HG03060 (cell line): ENCODE measurements around the gene ITIH3.
"Not testable (repeated sequence)": the region's sequence is repeated elsewhere in the genome, so short reads cannot be mapped to it uniquely, and the experiment has no call there.

Experiments used
- ATAC-seq: cut with Tn5 transposase; IDR thresholded peaks from one replicate; pipeline ENCODE4 v1.9.1; 2021; ENCODE audit warnings: low read depth, moderate number of reproducible peaks; ENCODE audit not compliant: unreplicated experiment

ITIH3 gene

GRCh38 chr3:52794612-52795099 lies at the start of gene ITIH3:
Gene ITIH3, plus strand, starts transcription at chr3:52794796. Its CDS starts 8 bp downstream, at chr3:52794804.
- no peak for ATAC-seq

GRCh38 chr3:52752045-52752660 lies 42.4 kb upstream of the ITIH3 start:
- no peak for ATAC-seq

- no peak for ATAC-seq
Observed at GRCh38 chr3:52754373-52754772, 40.2 kb upstream of the ITIH3 start.

- no peak for ATAC-seq
Observed at GRCh38 chr3:52756141-52756540, 38.5 kb upstream of the ITIH3 start.

- ATAC-seq: no peak
Observed at GRCh38 chr3:52763466-52763865, 31.1 kb upstream of the ITIH3 start.

- ATAC-seq: no peak
Observed at GRCh38 chr3:52769786-52770455, 24.7 kb upstream of the ITIH3 start.

- ATAC-seq: peak; percentile 65
Observed at GRCh38 chr3:52770496-52771333, 23.9 kb upstream of the ITIH3 start, which contains the start of gene NEK4. Gene NEK4, minus strand, starts transcription at chr3:52770940. Its CDS starts 194 bp downstream, at chr3:52770746.

- no peak for ATAC-seq
Observed at GRCh38 chr3:52771334-52771681, 23.3 kb upstream of the ITIH3 start.

GRCh38 chr3:52771702-52772101 lies 22.9 kb upstream of the ITIH3 start:
- no peak for ATAC-seq

GRCh38 chr3:52773361-52774065 lies 21.1 kb upstream of the ITIH3 start:
- ATAC-seq: no peak

GRCh38 chr3:52774066-52774713 lies 20.4 kb upstream of the ITIH3 start:
- no peak for ATAC-seq

- ATAC-seq: no peak
Observed at GRCh38 chr3:52774901-52775864, 19.4 kb upstream of the ITIH3 start.

- ATAC-seq: no peak
Observed at GRCh38 chr3:52775877-52776276, 18.7 kb upstream of the ITIH3 start.

- ATAC-seq: not testable (repeated sequence)
Observed at GRCh38 chr3:52776486-52776885, 18.1 kb upstream of the ITIH3 start.

GRCh38 chr3:52777127-52777958 lies 17.3 kb upstream of the ITIH3 start, which contains the start of gene ITIH1:
Gene ITIH1, plus strand, starts transcription at chr3:52777599. Its CDS starts 17 bp downstream, at chr3:52777616.
- ATAC-seq: no peak

GRCh38 chr3:52777959-52778805 lies 16.4 kb upstream of the ITIH3 start:
- ATAC-seq: no peak
